ENCODE results near the gene HSPA1L.

GRCh38 chr6:31851485-31851832, 36.4 kb upstream of the HSPA1L start:
- TF ChIP-seq, protein P1, sequence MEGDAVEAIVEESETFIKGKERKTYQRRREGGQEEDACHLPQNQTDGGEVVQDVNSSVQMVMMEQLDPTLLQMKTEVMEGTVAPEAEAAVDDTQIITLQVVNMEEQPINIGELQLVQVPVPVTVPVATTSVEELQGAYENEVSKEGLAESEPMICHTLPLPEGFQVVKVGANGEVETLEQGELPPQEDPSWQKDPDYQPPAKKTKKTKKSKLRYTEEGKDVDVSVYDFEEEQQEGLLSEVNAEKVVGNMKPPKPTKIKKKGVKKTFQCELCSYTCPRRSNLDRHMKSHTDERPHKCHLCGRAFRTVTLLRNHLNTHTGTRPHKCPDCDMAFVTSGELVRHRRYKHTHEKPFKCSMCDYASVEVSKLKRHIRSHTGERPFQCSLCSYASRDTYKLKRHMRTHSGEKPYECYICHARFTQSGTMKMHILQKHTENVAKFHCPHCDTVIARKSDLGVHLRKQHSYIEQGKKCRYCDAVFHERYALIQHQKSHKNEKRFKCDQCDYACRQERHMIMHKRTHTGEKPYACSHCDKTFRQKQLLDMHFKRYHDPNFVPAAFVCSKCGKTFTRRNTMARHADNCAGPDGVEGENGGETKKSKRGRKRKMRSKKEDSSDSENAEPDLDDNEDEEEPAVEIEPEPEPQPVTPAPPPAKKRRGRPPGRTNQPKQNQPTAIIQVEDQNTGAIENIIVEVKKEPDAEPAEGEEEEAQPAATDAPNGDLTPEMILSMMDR (conservative IDR thresholded peaks at IDR 0.05 in 1 of 2, IDR thresholded peaks at IDR 0.05 in 1 of 2; ENCODE audit: low read depth in 1 of 2, low read length in 2 of 2) = no peak
- TF ChIP-seq EZH2 (IDR thresholded peaks at IDR 0.05; ENCODE audit: low read length, missing control alignments) = no peak
